Progenitor cell of endocrine pancreas (in vitro differentiated cells): ENCODE measurements around the gene GNPAT. TPM values are rescaled to one million over a fixed set of nuclear protein-coding genes. Genes with fewer than 3 reads are reported as not detected.

Experiments
- DNase-seq: peaks from one replicate; pipeline ENCODE4 v3.0.0; 2021; ENCODE audit warnings: low spot score; ENCODE audit not compliant: unreplicated experiment
- H3K27ac Mint-ChIP-seq: 2 replicates; pipeline ENCODE4 v1.8.0; 2021; ENCODE audit warnings: mild to moderate bottlenecking, moderate library complexity, mixed read lengths
- H3K27me3 Mint-ChIP-seq: 2 replicates; pipeline ENCODE4 v1.8.0; 2021; ENCODE audit warnings: mixed read lengths
- H3K36me3 Mint-ChIP-seq: 2 replicates; pipeline ENCODE4 v1.8.0; 2022; ENCODE audit warnings: mixed read lengths; ENCODE audit not compliant: insufficient read depth
- H3K4me1 Mint-ChIP-seq: 2 replicates; pipeline ENCODE4 v1.8.0; 2021; ENCODE audit warnings: low read depth, mixed read lengths
- H3K4me3 Mint-ChIP-seq: 2 replicates; pipeline ENCODE4 v1.8.0; 2021; ENCODE audit warnings: low read depth, mild to moderate bottlenecking, moderate library complexity, mixed read lengths
- H3K9me3 Mint-ChIP-seq: 2 replicates; pipeline ENCODE4 v1.8.0; 2021; ENCODE audit warnings: low read depth, mixed read lengths
- total RNA-seq: library from RNA; stranded (reverse); gene quantifications from 2 replicates; pipeline ENCODE4 v1.2.1, GENCODE V29; 2021
- TF ChIP-seq, protein P1 (sequence below): fragments of 200-600 bp; sonication (generic); IDR thresholded peaks from one replicate; pipeline ENCODE4 v1.5.0; 2021; ENCODE audit warnings: antibody characterized with exemption, mild to moderate bottlenecking; ENCODE audit not compliant: unreplicated experiment

GNPAT gene
- total RNA-seq, 1 donor from 2014 or later = 70.2 TPM

DNA sequence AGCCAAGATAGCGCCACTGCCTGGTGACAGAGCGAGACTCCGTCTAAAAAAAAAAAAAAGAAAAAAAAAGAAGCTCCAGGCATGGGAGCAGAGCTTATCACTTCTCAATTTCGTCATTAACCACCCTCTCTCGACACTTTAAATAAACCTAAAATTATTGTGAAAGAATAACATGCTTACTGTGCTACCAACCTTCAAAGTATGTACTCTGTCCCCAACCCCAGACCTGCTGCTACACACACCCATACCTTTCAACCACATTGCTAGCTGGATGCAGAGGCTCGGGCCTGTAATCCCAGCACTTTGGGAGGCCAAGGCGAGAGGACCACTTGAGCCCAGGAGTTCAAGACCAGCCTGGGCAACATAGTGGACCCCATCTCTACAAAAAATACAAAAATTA, 38.7 kb downstream of the GNPAT start:
- DNase-seq = no peak
- no peak overlapping the region for H3K4me3 Mint-ChIP-seq
- H3K4me1 Mint-ChIP-seq = no peaks in the 10 kb centered on the region
- H3K36me3 Mint-ChIP-seq = peaks cover 20% of the 10 kb centered on the region
- H3K27me3 Mint-ChIP-seq = no peaks in the 10 kb centered on the region
- TF ChIP-seq, protein P1, sequence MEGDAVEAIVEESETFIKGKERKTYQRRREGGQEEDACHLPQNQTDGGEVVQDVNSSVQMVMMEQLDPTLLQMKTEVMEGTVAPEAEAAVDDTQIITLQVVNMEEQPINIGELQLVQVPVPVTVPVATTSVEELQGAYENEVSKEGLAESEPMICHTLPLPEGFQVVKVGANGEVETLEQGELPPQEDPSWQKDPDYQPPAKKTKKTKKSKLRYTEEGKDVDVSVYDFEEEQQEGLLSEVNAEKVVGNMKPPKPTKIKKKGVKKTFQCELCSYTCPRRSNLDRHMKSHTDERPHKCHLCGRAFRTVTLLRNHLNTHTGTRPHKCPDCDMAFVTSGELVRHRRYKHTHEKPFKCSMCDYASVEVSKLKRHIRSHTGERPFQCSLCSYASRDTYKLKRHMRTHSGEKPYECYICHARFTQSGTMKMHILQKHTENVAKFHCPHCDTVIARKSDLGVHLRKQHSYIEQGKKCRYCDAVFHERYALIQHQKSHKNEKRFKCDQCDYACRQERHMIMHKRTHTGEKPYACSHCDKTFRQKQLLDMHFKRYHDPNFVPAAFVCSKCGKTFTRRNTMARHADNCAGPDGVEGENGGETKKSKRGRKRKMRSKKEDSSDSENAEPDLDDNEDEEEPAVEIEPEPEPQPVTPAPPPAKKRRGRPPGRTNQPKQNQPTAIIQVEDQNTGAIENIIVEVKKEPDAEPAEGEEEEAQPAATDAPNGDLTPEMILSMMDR = no peak
- H3K27ac Mint-ChIP-seq = no peak overlapping the region
- H3K9me3 Mint-ChIP-seq = no peaks in the 10 kb centered on the region

DNA sequence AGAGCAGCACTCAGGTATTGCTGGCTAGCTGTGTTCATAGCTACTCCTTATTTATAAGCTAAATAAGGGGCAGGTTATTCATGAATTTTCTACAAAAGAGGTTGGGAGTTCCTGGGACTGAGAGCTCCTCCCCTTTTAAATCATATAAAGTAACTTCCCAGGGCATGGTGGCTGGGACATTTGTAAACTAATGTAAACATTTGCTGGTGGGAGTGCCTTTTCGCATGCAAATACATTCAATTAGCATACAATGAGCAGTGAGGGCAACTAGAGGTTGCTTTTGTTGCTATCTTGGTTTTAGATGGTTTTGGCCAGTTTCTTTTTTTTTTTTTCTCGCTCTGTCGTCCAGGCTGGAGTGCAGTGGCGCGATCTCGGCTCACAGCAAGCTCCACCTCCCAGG, 43.4 kb downstream of the GNPAT start:
- Mint-ChIP-seq H3K4me1 (no peaks in the 10 kb centered on the region), H3K9me3 (no peaks in the 10 kb centered on the region), H3K27me3 (no peaks in the 10 kb centered on the region), H3K4me3 (no peak overlapping the region), H3K27ac (no peak overlapping the region), H3K36me3 (peaks cover 6% of the 10 kb centered on the region)
- DNase-seq = no peak
- TF ChIP-seq, protein P1 = no peak

DNA sequence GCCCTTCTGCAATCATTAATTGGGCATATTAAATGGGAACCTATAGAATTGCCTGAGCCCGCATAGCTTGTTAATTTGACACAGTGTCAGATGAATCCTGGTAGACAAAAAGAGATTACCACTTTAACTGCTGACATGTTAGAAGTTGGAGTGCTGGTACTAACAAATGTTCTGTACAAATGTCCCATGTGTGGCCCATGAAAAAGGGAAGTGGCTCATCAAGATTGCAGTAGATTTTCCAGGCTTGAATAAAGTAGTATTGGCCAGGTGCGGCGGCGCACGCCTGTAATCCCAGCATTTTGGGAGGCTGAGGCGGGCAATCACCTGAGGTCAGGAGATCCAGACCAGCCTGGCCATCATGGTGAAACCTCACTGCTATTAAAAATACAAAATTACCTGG, 45.6 kb downstream of the GNPAT start:
- Mint-ChIP-seq H3K4me3 (no peak overlapping the region), H3K9me3 (no peaks in the 10 kb centered on the region), H3K36me3 (peaks cover 6% of the 10 kb centered on the region), H3K4me1 (no peaks in the 10 kb centered on the region), H3K27me3 (no peaks in the 10 kb centered on the region), H3K27ac (no peak overlapping the region)
- no peak for DNase-seq
- TF ChIP-seq, protein P1 = no peak

DNA sequence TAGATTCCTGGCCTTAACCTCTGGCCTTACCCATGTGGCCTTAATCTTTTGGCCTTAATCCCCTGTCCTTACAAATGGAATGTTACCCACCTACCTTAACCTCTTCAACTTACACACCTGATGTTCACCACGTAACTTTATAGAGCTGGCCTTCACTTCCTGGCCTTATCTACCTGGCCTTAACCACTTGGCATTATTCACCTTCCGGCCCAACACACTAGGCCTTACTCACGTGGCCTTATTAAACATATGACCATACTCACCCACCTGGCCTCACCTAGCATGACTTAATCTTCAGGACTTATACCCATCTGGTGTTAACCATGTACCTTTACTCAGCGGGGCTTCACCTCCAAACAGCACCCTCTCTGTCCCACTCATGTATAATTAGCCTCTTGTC, 54.9 kb downstream of the GNPAT start:
- no peaks in the 10 kb centered on the region for H3K9me3 Mint-ChIP-seq
- H3K36me3 Mint-ChIP-seq = peaks cover 1% of the 10 kb centered on the region
- H3K27me3 Mint-ChIP-seq = no peaks in the 10 kb centered on the region

DNA sequence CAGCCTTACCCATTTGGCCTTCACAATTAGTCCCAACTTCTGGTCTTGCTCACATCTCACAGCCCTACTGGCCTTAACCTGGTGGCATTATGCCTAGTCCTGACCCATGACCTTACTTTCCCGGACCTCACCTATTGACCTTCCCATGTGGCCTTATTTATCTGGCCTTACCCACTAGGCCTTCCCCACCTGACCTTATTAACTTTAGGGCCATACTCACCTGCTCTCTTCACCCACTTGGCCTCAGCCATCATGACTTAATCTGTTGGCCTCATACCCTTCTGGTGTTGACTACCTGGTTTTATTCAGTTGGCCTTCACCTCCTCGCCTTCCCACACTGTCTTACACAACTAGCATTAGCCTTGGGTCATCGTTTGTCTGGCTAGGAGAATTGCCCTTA, 61.0 kb downstream of the GNPAT start:
- H3K36me3 Mint-ChIP-seq = no peaks in the 10 kb centered on the region
- no peaks in the 10 kb centered on the region for H3K27me3 Mint-ChIP-seq
- H3K4me1 Mint-ChIP-seq = no peaks in the 10 kb centered on the region
- H3K4me3 Mint-ChIP-seq = no peak overlapping the region
- no peak overlapping the region for H3K27ac Mint-ChIP-seq
- TF ChIP-seq, protein P1 = no peak
- no peak for DNase-seq
- no peaks in the 10 kb centered on the region for H3K9me3 Mint-ChIP-seq

More for the DNA sequence above, 54.9 kb downstream of the GNPAT start:
- no peak overlapping the region for H3K27ac Mint-ChIP-seq
- no peaks in the 10 kb centered on the region for H3K4me1 Mint-ChIP-seq
- no peak overlapping the region for H3K4me3 Mint-ChIP-seq
- TF ChIP-seq, protein P1 = no peak
- DNase-seq = no peak
